ENCODE measurements around the gene EFHC1. TPM values are rescaled to one million over a fixed set of nuclear protein-coding genes. Genes with fewer than 3 reads are reported as not detected.
A peak's percentile ranks its signal among the peaks of the same experiment; 100 is the strongest.

Gene EFHC1
- total RNA-seq, 1 donor from 2014 or later: 43.6 TPM

DNA sequence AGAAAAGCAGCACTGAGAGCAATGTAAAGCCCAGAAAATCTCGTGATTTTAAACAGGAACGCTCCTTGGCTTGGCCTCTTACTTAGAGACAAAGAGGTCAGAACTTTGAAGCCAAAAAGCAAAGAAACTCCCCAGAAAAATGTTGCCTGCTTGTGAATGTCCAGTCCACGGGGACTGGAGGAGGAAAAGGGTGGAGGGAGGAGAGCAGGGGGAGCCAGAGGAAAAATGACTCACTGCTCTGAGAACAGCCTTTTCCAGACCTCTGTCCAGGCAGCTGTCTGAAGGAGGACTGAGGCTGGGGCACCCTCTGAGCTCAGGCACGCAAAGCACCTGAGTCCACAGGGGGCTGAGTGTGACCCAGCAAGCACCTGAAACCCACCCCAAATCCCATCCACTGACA lies 92.1 kb downstream of the EFHC1 start:
- Mint-ChIP-seq H3K4me3 (ENCODE audit: low read depth) (no peak overlapping the region), H3K4me1 (ENCODE audit: low read depth) (no peaks in the 10 kb centered on the region)

DNA sequence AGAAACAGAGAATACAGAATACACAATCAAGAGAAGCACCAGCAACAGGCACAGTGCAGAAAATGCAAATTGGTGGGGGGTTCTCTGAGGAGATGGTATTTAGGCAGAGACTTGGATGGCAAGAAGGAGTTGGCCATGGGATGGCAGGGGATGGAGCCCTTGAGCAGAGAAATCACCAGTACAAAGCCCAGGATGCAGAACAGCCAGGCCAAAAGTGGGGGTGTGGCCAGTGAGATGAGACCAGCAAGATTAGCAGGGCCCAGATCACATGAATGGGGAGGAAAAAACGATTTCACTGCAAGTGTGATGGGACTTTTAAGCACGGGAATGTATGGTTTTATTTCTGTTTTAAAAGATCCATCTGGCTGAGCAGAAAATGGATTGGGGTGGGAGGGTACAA lies 93.3 kb downstream of the EFHC1 start:
- Mint-ChIP-seq H3K27ac (no peak overlapping the region), H3K9me3 (ENCODE audit: low read depth) (no peaks in the 10 kb centered on the region), H3K4me3 (ENCODE audit: low read depth) (no peak overlapping the region), H3K36me3 (ENCODE audit: insufficient read depth) (peaks cover 7% of the 10 kb centered on the region), H3K27me3 (no peaks in the 10 kb centered on the region), H3K4me1 (ENCODE audit: low read depth) (peaks cover 5% of the 10 kb centered on the region)
- DNase-seq (ENCODE audit: low spot score, unreplicated experiment): no peak
- TF ChIP-seq, protein P1, sequence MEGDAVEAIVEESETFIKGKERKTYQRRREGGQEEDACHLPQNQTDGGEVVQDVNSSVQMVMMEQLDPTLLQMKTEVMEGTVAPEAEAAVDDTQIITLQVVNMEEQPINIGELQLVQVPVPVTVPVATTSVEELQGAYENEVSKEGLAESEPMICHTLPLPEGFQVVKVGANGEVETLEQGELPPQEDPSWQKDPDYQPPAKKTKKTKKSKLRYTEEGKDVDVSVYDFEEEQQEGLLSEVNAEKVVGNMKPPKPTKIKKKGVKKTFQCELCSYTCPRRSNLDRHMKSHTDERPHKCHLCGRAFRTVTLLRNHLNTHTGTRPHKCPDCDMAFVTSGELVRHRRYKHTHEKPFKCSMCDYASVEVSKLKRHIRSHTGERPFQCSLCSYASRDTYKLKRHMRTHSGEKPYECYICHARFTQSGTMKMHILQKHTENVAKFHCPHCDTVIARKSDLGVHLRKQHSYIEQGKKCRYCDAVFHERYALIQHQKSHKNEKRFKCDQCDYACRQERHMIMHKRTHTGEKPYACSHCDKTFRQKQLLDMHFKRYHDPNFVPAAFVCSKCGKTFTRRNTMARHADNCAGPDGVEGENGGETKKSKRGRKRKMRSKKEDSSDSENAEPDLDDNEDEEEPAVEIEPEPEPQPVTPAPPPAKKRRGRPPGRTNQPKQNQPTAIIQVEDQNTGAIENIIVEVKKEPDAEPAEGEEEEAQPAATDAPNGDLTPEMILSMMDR (IDR thresholded peaks at IDR 0.05; ENCODE audit: unreplicated experiment): no peak

More for the DNA sequence above, 92.1 kb downstream of the EFHC1 start:
- Mint-ChIP-seq H3K27ac (peak overlapping the region; percentile 27), H3K27me3 (no peaks in the 10 kb centered on the region), H3K9me3 (ENCODE audit: low read depth) (no peaks in the 10 kb centered on the region), H3K36me3 (ENCODE audit: insufficient read depth) (peaks cover 8% of the 10 kb centered on the region)
- no peak for DNase-seq (ENCODE audit: low spot score, unreplicated experiment)
- TF ChIP-seq, protein P1 (IDR thresholded peaks at IDR 0.05; ENCODE audit: unreplicated experiment): no peak

- Mint-ChIP-seq H3K27ac (no peak overlapping the region), H3K36me3 (ENCODE audit: insufficient read depth) (peaks cover 7% of the 10 kb centered on the region), H3K4me1 (ENCODE audit: low read depth) (peaks cover 5% of the 10 kb centered on the region)
Measured at GRCh38 chr6:52513896-52514295, 93.8 kb downstream of the EFHC1 start.

DNA sequence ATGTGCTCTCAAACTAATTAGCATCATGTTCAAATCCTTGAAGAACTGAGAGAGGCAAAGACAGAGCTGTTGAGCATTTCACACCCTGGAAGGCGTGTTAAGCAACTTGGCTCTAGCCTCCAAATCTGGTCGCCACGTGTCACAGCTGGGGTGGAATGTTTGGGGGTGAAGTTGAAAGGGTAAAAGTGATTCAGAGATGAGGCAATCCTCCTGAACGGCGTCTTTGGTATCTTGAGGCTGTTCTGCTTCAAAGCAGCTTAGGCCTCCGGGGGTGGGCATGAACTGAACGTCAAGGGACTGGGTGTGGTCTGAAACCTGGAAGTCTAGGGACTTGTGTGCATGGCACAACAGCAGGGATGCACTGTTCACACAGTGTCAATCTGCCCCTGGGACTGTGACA lies 94.4 kb downstream of the EFHC1 start:
- H3K4me3 Mint-ChIP-seq (ENCODE audit: low read depth): no peak overlapping the region
- H3K27me3 Mint-ChIP-seq: no peaks in the 10 kb centered on the region
- TF ChIP-seq, protein P1 (IDR thresholded peaks at IDR 0.05; ENCODE audit: unreplicated experiment): no peak
- no peak for DNase-seq (ENCODE audit: low spot score, unreplicated experiment)
- peaks cover 6% of the 10 kb centered on the region for H3K36me3 Mint-ChIP-seq (ENCODE audit: insufficient read depth)
- no peaks in the 10 kb centered on the region for H3K9me3 Mint-ChIP-seq (ENCODE audit: low read depth)
- H3K4me1 Mint-ChIP-seq (ENCODE audit: low read depth): peaks cover 5% of the 10 kb centered on the region
- no peak overlapping the region for H3K27ac Mint-ChIP-seq

More at GRCh38 chr6:52513896-52514295, 93.8 kb downstream of the EFHC1 start:
- DNase-seq (ENCODE audit: low spot score, unreplicated experiment): no peak
- Mint-ChIP-seq H3K4me3 (ENCODE audit: low read depth) (no peak overlapping the region), H3K9me3 (ENCODE audit: low read depth) (no peaks in the 10 kb centered on the region), H3K27me3 (no peaks in the 10 kb centered on the region)
- TF ChIP-seq, protein P1 (IDR thresholded peaks at IDR 0.05; ENCODE audit: unreplicated experiment): no peak

- Mint-ChIP-seq H3K27me3 (no peaks in the 10 kb centered on the region), H3K36me3 (ENCODE audit: insufficient read depth) (peaks cover 7% of the 10 kb centered on the region), H3K4me3 (ENCODE audit: low read depth) (no peak overlapping the region)
Measured at GRCh38 chr6:52515219-52515960, 95.2 kb downstream of the EFHC1 start.

More at GRCh38 chr6:52515219-52515960, 95.2 kb downstream of the EFHC1 start:
- no peak overlapping the region for H3K27ac Mint-ChIP-seq
- TF ChIP-seq, protein P1 (IDR thresholded peaks at IDR 0.05; ENCODE audit: unreplicated experiment): no peak
- peaks cover 5% of the 10 kb centered on the region for H3K4me1 Mint-ChIP-seq (ENCODE audit: low read depth)
- no peaks in the 10 kb centered on the region for H3K9me3 Mint-ChIP-seq (ENCODE audit: low read depth)
- DNase-seq (ENCODE audit: low spot score, unreplicated experiment): no peak
